Forelimb muscle (tissue), 1 donor: ENCODE data around the gene OR9G4. TPM values are rescaled to one million over a fixed set of nuclear protein-coding genes. Genes with fewer than 3 reads are reported as not detected.

Source experiments
- DNase-seq: peaks from one replicate; pipeline ENCODE4 v3.0.0-alpha.2; 2013; ENCODE audit warnings: low read depth
- polyA plus RNA-seq: library from polyadenylated mRNA; unstranded; fragments of 120-200 nt; gene quantifications from one replicate; pipeline ENCODE4 v1.2.1, GENCODE V29; 2013; ENCODE audit not compliant: insufficient read length

Gene OR9G4
- polyA plus RNA-seq, result not detected

GRCh38 chr11:56748597-56748996 is at the start of gene OR9G4:
Gene OR9G4, minus strand, starts transcription at chr11:56748697. Its CDS starts 4,931 bp downstream, at chr11:56743766.
- no peak for DNase-seq

GRCh38 chr11:56783448-56784041 is 35.0 kb upstream of the OR9G4 start:
- no peak for DNase-seq

DNA sequence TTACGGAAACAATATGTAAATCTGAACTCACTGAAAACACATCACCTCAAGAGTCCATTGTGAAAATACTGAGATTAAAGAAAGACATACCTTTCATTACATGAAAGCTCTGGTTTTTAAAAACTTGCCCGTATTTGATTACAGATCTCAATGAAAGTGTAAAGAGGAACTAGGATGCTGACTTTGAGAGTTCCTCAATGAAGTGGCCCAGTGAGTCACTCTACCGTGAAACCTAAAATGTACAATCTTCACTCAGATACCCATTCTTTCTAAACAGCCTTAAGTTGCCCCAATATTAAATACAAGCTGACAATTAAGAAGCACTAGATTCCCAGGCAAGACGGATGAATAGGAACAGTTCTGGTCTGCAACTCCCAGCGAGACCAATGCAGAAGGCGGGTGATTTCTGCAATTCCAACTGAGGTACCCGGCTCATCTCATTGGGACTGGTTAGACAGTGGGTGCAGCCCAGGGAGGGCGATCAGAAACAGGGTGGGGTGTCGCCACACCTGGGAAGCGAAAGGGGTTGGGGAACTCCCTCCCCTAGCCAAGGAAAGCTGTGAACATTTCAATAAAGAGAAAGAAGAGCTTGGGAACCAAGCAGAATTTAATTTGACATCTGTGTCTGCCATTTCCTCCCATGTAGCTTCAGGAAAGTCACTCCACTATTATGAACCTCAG is 33.8 kb upstream of the OR9G4 start:
- DNase-seq, result no peak

- DNase-seq, result no peak
These were observed 28.3 kb upstream of the OR9G4 start for GRCh38 chr11:56776809-56777208.

GRCh38 chr11:56764976-56765375 is 16.5 kb upstream of the OR9G4 start:
- no peak for DNase-seq

- no peak for DNase-seq
These were observed 3.0 kb upstream of the OR9G4 start for GRCh38 chr11:56751480-56751879.

DNA sequence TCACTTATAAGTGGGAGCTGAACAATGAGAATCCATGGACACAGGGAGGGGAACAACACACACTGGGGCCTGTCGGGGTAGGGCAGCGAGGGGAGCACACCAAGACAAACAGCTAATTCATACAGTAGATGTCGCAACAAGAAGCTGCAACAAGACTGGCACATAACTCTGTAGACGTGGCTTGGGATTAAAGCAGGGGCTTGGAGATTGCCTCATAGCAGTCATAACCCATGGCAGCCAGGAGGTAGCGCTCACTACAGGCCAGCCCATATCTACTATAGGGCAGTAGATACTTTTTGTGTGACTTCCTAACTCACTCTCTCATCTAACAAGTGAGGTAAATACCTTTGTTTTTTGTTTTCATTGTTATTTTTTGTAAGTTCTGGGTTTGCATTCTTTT is 1.7 kb upstream of the OR9G4 start:
- DNase-seq, result no peak

DNA sequence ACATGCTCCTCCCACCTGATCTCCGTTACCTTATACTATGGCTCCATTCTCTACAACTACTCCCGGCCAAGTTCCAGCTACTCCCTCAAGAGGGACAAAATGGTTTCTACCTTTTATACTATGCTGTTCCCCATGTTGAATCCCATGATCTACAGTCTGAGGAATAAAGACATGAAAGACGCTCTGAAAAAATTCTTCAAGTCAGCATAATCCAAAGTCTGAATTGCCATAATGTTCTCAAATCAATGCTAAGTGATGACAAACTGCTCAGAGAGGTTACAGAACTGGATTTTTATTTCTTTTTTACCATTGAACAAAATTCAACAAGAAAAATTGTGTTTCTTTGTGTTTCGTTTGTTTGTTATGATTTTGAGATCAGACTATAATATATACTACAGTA is 7.6 kb downstream of the OR9G4 start:
- DNase-seq, result no peak

DNA sequence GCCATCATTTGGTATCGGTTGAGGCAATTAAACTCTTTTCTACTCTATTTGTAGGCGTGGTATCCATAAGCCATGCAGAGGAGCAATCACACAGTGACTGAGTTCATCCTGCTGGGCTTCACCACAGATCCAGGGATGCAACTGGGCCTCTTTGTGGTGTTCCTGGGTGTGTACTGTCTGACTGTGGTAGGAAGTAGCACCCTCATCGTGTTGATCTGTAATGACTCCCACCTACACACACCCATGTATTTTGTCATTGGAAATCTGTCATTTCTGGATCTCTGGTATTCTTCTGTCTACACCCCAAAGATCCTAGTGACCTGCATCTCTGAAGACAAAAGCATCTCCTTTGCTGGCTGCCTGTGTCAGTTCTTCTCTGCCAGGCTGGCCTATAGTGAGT is 8.4 kb downstream of the OR9G4 start:
- no peak for DNase-seq

DNA sequence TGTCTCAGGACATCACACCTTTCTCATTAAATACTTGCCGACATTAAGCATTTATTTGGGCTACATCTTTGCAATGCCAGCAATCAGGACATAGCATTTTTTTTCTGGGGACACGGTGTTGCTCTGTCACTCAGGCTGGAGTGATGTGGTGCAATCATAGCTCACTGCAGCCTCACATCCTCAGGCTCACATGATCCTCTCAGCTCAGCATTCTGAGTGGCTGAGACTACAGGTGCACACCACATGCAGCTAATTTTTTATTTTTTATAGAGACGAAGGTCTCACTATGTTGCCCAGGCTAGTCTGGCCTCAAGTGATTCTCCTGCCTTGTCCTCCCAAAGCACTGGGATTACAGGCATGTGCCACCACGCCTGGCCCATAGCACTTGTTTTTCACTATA is 28.0 kb downstream of the OR9G4 start:
- DNase-seq, result no peak

- DNase-seq, result no peak
These were observed 32.1 kb downstream of the OR9G4 start for GRCh38 chr11:56716379-56716854.

DNA sequence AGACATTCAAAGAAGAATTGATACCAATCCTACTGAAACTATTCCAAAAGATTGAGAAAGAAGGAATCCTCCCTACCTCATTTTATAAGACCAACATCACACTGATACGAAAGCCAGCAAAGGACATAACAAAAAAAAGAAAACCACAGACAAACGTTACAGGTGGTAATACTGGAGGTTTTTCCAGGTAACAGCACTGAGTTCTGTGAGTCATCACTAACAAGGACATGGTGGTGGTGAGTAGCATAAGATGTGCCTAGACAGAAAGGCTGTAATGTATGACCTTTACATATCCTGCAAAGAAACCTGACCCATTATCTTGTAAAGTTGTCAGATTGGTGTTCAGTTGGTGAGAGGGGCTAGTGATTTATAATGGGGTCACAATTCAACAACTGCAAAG is 34.3 kb downstream of the OR9G4 start:
- DNase-seq, result no peak

DNA sequence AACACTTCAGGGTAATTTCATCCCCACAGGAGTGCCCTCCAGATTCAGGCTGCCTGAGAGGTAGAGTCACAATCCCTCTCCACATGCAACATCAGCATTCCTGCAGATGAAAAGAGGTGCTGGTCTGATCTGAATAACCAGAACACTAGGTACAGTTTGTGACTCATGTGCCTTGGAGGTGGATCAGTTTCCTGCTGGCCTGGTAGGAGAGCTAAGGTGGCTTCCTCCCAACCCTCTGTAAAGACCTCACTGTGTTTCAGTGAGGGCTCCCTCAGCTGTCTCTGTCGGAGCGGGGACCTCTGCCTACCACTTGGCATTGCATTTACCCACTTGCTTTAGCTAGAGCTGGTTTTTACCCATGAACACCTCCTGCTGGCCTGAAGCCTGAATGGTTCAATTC is 42.0 kb downstream of the OR9G4 start:
- DNase-seq, result no peak

- DNase-seq, result no peak
These were observed 42.6 kb downstream of the OR9G4 start for GRCh38 chr11:56705784-56706396.

GRCh38 chr11:56700914-56701485 is 47.5 kb downstream of the OR9G4 start:
- no peak for DNase-seq

GRCh38 chr11:56700242-56700913 is 48.1 kb downstream of the OR9G4 start:
- no peak for DNase-seq

GRCh38 chr11:56698795-56699194 is 49.7 kb downstream of the OR9G4 start, which contains the start of gene OR9G1:
Gene OR9G1, plus strand, starts transcription at chr11:56699095. Its CDS starts 1,293 bp downstream, at chr11:56700388.
- DNase-seq, result no peak

- DNase-seq, result no peak
These were observed 55.1 kb downstream of the OR9G4 start for GRCh38 chr11:56693428-56693827.
